Activated CD8-positive, alpha-beta memory T cell treated with anti-CD3 and anti-CD28 coated beads, Interleukin-2, amount 50 U/mL, for 24 hours (primary cell): Measurements from ENCODE around the gene MRPS6.

Experiments used
- DNase-seq: peaks from one replicate; pipeline ENCODE4 v3.0.0-alpha.2; 2020; ENCODE audit errors: extremely low read depth

Gene MRPS6

DNA sequence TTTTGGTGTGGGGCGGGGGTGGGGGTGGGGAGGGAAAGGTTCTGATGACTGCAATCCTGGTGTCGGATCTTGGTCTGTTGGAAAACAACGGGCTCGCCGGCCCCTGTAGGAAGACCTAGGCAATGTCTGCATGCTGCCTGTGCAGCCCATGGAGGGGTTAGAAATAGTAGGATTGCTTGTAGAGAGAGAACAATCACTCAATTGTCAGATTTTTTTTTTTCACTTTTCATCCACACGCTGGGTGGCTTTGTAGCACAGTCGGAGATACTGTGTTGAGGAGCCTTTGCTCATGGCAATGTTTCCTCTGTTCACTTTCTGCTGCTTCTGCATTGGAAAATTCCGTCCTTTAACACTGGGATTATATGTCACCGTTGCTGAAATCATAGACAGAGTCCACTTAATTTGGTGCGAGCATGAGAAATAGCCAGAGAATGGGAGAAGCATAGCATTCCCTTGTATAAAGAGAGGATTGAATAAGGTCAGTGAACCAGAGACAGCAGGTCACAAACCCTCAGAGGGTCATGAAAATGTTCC is 107.5 kb downstream of the MRPS6 start:
- no peak for DNase-seq

DNA sequence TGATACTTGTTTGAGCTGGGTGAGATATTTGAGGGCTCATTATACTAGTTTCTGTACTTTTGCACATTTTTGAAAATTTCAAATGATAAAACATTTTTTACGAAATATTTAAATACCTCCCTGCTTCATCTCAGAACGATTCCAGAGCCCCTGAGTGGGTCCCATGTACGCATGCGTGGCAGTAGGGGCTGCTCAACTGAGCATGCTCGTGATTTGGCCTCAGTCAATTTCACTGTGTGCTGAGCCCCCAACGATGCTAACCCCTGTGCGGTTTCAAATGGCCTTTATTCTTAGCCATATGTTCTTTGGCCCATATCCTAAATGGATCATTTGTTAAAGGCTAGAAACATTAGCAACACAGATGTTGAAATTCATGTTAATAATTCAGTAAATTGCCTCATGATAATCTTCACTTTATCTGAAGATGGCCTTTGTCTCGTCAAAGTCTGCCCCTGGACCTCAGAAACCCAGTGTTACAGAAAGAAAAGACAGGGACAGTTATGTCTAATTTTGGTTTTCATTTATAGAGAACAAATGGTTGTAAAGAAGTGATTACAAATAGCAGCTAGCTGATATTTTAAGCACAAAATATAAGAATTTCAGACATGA is 108.2 kb downstream of the MRPS6 start:
- no peak for DNase-seq

DNA sequence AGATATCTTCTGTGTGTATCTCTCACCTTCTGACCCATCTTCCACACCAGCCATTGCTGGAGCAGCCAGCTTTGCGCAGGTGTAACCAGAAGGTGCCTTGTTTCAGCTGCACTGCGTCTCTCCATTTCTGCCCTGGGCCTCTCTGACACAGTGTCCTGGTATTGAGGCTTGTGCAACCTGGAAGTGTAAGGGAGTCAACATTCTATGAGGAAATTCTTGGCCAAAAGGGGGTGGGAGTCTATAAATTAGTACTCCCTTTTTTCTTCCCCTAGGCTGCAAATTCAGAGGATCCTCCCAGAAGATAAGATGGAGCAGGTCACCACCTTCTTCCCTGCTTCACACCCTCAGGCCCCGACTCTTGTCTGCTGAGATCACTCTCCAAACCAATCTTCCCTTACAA is 109.1 kb downstream of the MRPS6 start:
- no peak for DNase-seq

DNA sequence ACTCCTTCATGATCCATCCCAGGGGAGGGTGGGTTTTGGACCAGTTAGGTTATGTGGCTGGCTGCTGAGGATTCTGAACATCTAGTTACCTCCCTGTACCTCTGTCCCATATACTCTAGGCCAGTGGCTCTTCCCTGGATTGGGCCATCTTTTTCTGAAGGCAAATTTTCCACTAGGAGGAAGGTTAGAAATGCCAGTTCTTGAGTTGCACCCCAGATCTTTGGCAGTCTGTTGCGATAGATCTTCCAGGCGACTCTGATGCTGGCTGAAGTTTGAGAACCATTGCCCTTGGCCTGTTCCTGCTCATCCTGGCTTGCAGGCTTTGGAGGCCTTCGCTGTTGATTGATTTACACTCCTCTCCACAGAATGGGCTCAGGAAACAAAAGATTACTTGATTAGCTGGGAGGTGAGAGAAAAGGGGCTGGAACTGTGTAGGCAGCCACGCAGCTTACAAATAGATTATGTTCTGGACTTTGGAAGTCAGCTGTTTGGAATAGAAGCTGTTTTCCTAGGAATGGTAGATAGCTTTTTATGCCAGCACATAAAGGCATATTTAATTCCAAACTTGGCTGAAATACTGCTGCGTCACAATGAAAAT is 110.1 kb downstream of the MRPS6 start:
- no peak for DNase-seq

DNA sequence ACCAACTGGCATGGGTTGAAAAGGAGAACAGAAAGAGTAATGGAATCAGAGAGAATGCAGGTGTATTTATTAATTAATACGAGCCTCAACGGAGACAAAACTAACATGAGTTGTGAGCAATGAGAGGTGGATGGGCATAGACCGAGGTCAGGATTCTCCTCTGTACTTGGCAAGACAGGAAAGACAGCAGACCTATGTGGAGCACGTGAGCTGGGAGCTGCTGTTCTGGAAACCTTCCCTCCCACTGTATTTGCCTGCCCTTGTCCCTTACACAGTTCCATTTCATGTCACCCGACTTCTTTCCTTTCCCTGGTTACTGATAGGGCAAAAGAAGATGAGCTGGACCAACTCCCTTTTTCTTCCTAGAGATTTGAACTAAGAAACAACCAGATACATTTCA is 110.9 kb downstream of the MRPS6 start:
- DNase-seq = no peak

DNA sequence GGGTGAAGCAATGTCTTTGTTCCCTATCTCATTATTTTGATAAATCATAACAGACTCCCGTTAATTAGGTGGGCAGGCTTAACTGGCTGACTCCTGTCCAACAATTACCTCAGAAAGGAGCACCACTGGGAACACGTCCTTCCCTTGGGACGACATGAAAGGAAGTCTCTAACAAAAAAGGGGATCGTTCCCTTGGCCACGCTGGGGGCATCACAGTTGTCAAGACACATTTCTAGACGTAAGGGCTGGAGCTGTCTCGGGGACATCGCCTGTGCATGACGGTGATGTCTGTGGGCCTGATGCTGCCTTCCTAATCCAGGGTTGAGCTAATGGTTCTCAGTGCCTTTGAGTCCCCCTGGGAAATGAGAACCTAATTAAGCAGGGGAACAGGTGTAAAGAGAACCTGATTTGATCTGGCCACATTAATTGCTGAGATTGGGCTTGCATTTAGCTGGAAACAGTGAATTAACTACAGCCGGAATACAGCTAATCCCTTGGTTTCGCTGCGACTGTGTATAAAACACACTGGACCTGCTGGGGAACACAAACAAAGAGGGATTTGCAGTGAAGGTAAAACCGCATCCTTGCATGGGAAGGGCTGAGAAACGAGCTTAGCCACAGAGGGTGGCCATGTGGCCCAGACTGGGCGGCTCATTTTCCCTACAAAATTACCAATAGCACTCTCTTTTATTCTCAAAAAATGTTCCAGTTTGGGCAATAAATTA is 111.8 kb downstream of the MRPS6 start:
- DNase-seq = no peak

DNA sequence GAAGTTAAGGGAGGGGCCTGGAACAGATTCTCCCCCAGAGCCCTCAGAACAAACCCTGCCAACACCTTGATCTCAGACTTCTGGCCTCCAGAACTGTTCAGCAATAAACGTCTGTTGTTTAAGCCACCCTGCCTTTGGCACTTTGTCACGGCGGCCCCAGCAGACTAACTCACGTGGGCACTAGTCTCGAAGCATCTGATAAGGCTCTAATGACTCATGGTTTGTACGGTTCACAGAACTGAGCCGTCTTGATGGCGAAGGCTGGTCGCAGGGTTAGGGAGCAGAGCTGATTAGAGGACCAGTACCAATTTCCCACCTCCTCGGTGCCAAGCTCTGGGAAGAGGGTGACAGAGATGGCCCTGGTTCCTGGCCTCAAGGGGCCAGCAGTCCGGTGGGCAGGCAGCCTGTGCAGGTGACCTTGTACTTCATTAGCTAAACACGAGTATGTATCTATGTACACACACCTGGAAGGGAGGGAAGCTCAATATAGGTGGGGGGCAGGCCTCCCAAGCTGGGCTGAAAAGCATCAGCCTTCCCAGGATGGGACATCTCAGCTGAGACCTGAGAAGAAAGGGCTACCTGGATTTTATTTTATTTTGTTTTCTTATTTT is 112.8 kb downstream of the MRPS6 start:
- no peak for DNase-seq

DNA sequence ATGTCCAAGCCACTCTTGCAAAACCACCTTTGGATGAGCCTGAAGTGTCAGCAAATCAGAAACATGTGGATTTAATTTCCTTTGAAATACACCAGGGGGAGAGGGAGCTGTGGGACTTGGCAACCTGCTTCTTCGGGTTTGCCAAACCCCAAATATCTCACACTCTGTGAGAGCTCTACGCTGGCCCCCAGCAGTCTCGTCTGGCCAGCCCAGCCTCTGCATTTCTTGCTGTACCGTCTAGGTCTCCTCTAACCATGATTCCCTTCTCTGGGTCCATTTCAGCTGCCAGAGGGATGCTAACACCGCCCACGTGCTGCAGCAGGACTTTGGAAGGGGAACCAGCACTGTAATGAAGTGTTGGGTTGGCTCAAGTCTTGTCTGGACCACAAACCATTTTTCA is 114.6 kb downstream of the MRPS6 start:
- DNase-seq = no peak

DNA sequence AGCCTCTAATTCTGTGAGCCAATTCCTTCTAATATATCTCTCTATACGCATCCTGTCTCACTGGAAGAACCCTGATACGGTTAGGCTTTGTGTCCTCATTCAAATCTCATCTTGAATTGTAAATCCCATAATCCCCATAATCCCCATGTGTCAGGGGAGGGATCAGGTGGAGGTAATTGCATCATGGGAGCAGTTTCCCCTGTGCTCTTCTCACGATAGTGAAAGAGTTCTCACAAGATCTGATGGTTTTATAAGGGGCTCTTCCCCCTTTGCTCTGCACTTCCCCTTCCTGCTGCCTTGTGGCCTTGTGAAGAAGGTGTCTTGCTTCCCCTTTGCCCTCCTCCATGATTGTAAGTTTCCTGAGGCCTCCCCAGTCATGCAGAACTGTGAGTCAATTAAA is 116.1 kb downstream of the MRPS6 start:
- no peak for DNase-seq

DNA sequence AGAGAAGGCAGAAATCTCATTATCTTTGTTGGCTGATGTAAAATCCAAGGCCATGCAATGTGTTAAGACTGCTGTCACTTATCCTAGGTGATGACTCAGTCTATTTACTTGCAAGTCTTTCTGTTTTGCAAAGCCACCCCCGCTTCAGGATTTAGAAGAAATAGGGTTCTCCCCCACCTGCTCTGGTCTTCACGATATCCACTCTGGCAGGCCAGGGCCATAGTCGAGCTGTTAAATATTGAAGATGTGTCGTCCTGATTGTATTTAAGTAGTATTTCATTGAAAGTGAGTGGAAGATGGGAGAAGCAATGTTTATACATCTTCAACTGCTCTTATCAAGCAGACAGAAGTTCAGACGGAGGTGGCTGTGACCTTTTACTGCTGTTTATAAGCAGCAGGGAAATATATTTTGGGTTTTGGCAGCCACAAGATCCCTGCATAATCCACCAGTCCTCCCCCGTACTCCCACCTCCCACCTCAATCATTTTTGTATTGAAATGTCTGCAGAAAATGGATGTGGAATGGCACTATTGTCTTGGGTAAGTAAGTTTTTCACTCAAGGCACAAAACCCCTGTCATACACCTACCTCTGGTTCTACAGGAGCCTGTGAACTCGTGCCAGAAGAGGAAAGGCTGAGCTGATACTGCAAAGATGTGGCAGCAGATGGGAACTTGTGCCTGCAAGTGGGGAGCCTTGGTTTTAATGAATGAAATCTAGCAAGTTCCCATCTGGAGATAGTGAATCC is 117.4 kb downstream of the MRPS6 start:
- DNase-seq = no peak

DNA sequence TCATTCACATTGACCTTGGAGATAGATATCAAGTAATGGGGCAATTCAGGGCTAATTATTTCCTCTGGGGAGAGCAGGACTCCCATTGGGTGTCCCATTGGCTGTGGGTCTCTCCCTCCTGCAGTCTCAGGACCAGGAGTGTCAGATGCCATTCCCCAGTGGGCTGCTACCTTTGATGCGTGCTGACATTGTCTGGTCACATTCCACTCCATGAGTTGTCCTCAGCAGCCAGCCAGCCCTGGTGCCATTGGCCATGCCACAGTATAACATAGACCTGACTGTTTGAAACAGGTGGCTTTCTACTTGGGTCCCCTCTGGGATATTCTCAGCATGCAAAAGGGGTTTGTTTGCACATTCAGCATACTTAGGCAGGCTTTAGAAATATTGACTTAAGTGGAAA is 118.5 kb downstream of the MRPS6 start:
- DNase-seq = no peak
